ENCODE results near the gene RNF31. TPM values are rescaled to one million over a fixed set of nuclear protein-coding genes. Genes with fewer than 3 reads are reported as not detected.

Gene RNF31
- total RNA-seq, 1 experiment from 2014 or later = 62.3 TPM

GRCh38 chr14:24182110-24182882 is 35.0 kb downstream of the RNF31 start:
- DNase-seq (ENCODE audit: low spot score) = no peak

GRCh38 chr14:24183014-24183481 is 35.8 kb downstream of the RNF31 start:
- DNase-seq (ENCODE audit: low spot score) = no peak

- DNase-seq (ENCODE audit: low spot score) = no peak
Observed at GRCh38 chr14:24184104-24184970, 37.0 kb downstream of the RNF31 start.

GRCh38 chr14:24185026-24185425 is 37.7 kb downstream of the RNF31 start:
- DNase-seq (ENCODE audit: low spot score) = no peak

- no peak for DNase-seq (ENCODE audit: low spot score)
Observed at GRCh38 chr14:24185741-24186140, 38.4 kb downstream of the RNF31 start.

- no peak for DNase-seq (ENCODE audit: low spot score)
Observed at GRCh38 chr14:24186831-24187538, 39.7 kb downstream of the RNF31 start.

- DNase-seq (ENCODE audit: low spot score) = no peak
Observed at GRCh38 chr14:24187539-24187915, 40.2 kb downstream of the RNF31 start.

GRCh38 chr14:24188251-24189058 is 41.2 kb downstream of the RNF31 start, which contains the start of gene IPO4:
Gene IPO4 (minus strand): TSS chr14:24188816. CDS start chr14:24188787, 29 bp downstream.
- peak; percentile 91 for DNase-seq (ENCODE audit: low spot score)

- DNase-seq (ENCODE audit: low spot score) = no peak
Observed at GRCh38 chr14:24189059-24189375, 41.7 kb downstream of the RNF31 start.

- DNase-seq (ENCODE audit: low spot score) = no peak
Observed at GRCh38 chr14:24189460-24189859, 42.2 kb downstream of the RNF31 start.

GRCh38 chr14:24190416-24190815 is 43.1 kb downstream of the RNF31 start:
- no peak for DNase-seq (ENCODE audit: low spot score)

- no peak for DNase-seq (ENCODE audit: low spot score)
Observed at GRCh38 chr14:24192933-24193332, 45.6 kb downstream of the RNF31 start.

- DNase-seq (ENCODE audit: low spot score) = no peak
Observed at GRCh38 chr14:24194186-24194872, 47.0 kb downstream of the RNF31 start.

- no peak for DNase-seq (ENCODE audit: low spot score)
Observed at GRCh38 chr14:24194873-24195185, 47.5 kb downstream of the RNF31 start.

GRCh38 chr14:24195186-24196070 is 48.1 kb downstream of the RNF31 start, which contains the start of gene TM9SF1:
Gene TM9SF1 (minus strand): TSS chr14:24195441. CDS start chr14:24195019, 422 bp downstream.
- peak; percentile 73 for DNase-seq (ENCODE audit: low spot score)

GRCh38 chr14:24196071-24197055 is 49.1 kb downstream of the RNF31 start:
- peak; percentile 20 for DNase-seq (ENCODE audit: low spot score)

GRCh38 chr14:24197056-24197450 is 49.8 kb downstream of the RNF31 start:
- no peak for DNase-seq (ENCODE audit: low spot score)

GRCh38 chr14:24198814-24199524 is 51.7 kb downstream of the RNF31 start:
- DNase-seq (ENCODE audit: low spot score) = no peak

All from HT-29 (cell line).